ENCODE results near the gene CACUL1. TPM values are rescaled to one million over a fixed set of nuclear protein-coding genes. Genes with fewer than 3 reads are reported as not detected.

Gene CACUL1
- 10 to 100 TPM; 29.9 to 56.7 (median 42.6) TPM for total RNA-seq
- polyA plus RNA-seq: 1 to 10 TPM; 4.3 to 7.3 (median 4.5) TPM
- long read RNA-seq, donor 1, full-length matches to known transcripts: 14 of 14 reads
- long read RNA-seq, donor 1, partial matches to known transcripts: 0 of 14 reads
- long read RNA-seq, donor 1, other reads (novel, unspliced or antisense): 0 of 14 reads
- long read RNA-seq, donor 2, full-length matches to known transcripts: 3 of 3 reads
- long read RNA-seq, donor 2, partial matches to known transcripts: 0 of 3 reads
- long read RNA-seq, donor 2, other reads (novel, unspliced or antisense): 0 of 3 reads

DNA sequence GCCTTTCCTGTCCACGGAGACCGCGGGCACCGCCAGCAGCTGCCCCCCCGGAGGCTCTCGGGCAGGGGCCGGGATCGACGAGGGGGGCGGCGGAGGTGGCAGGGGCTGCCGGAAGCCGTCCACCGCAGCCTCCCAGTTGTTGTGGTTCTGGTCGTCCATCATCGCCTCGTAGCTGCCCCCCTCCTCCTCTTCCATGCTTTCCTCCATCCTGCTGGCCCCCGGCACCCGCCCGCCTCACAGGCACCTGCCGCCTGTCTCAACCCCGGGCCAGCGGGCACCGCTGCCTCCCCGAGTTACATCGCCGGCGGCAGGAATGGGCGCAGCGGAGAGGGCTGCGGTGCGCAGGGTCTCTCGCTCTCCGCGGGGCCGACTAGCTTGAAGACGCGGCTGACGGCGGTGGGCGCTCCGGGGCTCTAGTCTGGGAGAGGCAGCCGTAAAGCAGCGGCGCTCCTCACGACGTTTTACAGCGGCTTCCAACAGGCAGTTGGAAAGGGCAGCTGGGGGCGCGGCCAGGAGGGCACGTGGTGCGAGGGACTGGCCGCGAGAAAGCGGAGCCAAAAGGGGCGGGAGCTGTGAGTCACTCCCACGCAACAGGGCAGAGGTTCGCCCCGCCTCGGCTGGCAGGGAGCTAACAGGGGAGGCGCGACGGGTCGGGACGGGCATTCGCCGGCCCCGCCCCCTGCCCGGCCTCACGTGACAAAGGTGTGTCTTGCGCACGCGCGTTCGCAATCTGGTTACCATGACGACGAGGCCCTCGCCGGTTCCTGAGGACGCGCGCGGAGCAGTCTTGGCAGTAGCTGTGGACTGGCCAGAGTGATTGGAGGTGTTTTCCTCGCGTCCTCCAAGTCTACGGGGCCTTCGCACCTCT, at the start of gene CACUL1:
TSS of gene CACUL1 (minus strand) at position 415 of the 868 bp plus-strand sequence. CDS start at position 207, 208 bp downstream.
- H3K9me3 ChIP-seq: no peaks in the 10 kb centered on the region
- intact Hi-C loops (cut with DNase I; ENCODE audit: low total_unique reads): no loop called here
- peaks cover 0 to 3% (median 0%) of the 10 kb centered on the region in 6 donors for H3K36me3 ChIP-seq
- peaks cover 16 to 56% (median 42%) of the 10 kb centered on the region in 6 donors for H3K4me1 ChIP-seq
- peak within 1 kb of the TSS; percentile 73 to 97 (median 88) for H3K4me3 ChIP-seq
- TF ChIP-seq POLR2A (IDR thresholded peaks at IDR 0.05) (peak in 2 of 3 donors; percentile 55 to 73), CTCF (IDR thresholded peaks at IDR 0.05 in 8 of 11, conservative IDR thresholded peaks at IDR 0.05 in 3 of 11) (peak in 4 of 11 experiments; percentile 17 to 48 (median 22)), POLR2AphosphoS5 (IDR thresholded peaks at IDR 0.05) (peak; percentile 94 to 98 (median 95))
- peak within 1 kb of the TSS; percentile 81 to 96 (median 90) for H3K27ac ChIP-seq
- H3K27me3 ChIP-seq (replicated peaks in 1 of 7): no peaks in the 10 kb centered on the region
- WGBS, 5 donors: 0 to 1% (median 0%) methylated on average over 26 to 87 of the region's 87 CpGs
- DNase-seq: peak; percentile 100

- Histone ChIP-seq H3K27me3 (replicated peaks in 1 of 7) (peaks cover 0 to 15% (median 0%) of the 10 kb centered on the region in 7 donors), H3K36me3 (no peaks in the 10 kb centered on the region), H3K4me1 (no peaks in the 10 kb centered on the region), H3K9me3 (no peaks in the 10 kb centered on the region), H3K4me3 (no peak overlapping the region), H3K27ac (no peak overlapping the region)
- intact Hi-C loops (cut with DNase I; ENCODE audit: low total_unique reads): no loop called here
- no peak for DNase-seq
- WGBS, 5 donors: 53 to 69% (median 65%) methylated on average over 3 of the region's 3 CpGs
- TF ChIP-seq POLR2A (IDR thresholded peaks at IDR 0.05) (no peak), POLR2AphosphoS5 (IDR thresholded peaks at IDR 0.05) (no peak)
These were observed 49.5 kb upstream of the CACUL1 start for GRCh38 chr10:118804262-118804773.

- Histone ChIP-seq H3K36me3 (no peaks in the 10 kb centered on the region), H3K27me3 (replicated peaks in 1 of 7) (peaks cover 0 to 22% (median 0%) of the 10 kb centered on the region in 7 donors), H3K27ac (no peak overlapping the region), H3K4me1 (no peaks in the 10 kb centered on the region), H3K9me3 (no peaks in the 10 kb centered on the region), H3K4me3 (no peak overlapping the region)
- TF ChIP-seq POLR2A (IDR thresholded peaks at IDR 0.05) (no peak), CTCF (IDR thresholded peaks at IDR 0.05 in 8 of 11, conservative IDR thresholded peaks at IDR 0.05 in 3 of 11) (no peak), POLR2AphosphoS5 (IDR thresholded peaks at IDR 0.05) (no peak)
- intact Hi-C loops (cut with DNase I; ENCODE audit: low total_unique reads): no loop called here
- DNase-seq: peak; percentile 21
- WGBS, 5 donors: 76 to 89% (median 85%) methylated on average over 14 of the region's 14 CpGs
These were observed 47.5 kb upstream of the CACUL1 start for GRCh38 chr10:118802126-118802793.

- intact Hi-C loops (cut with DNase I; ENCODE audit: low total_unique reads): no loop called here
- Histone ChIP-seq H3K27ac (no peak overlapping the region), H3K4me1 (no peaks in the 10 kb centered on the region), H3K36me3 (no peaks in the 10 kb centered on the region), H3K4me3 (no peak overlapping the region), H3K27me3 (replicated peaks in 1 of 7) (peaks cover 0 to 22% (median 0%) of the 10 kb centered on the region in 7 donors), H3K9me3 (peaks cover 0 to 8% (median under 1%) of the 10 kb centered on the region in 8 donors)
- TF ChIP-seq CTCF (IDR thresholded peaks at IDR 0.05 in 8 of 11, conservative IDR thresholded peaks at IDR 0.05 in 3 of 11) (peak in 4 of 11 experiments; percentile 16 to 31 (median 28)), POLR2AphosphoS5 (IDR thresholded peaks at IDR 0.05) (no peak), POLR2A (IDR thresholded peaks at IDR 0.05) (no peak)
- WGBS, 5 donors: 70 to 73% (median 71%) methylated on average over 4 of the region's 4 CpGs
- DNase-seq: peak; percentile 51
These were observed 46.1 kb upstream of the CACUL1 start for GRCh38 chr10:118800920-118801319.
